ENCODE results near the gene APOL1. TPM values are rescaled to one million over a fixed set of nuclear protein-coding genes. Genes with fewer than 3 reads are reported as not detected.

The APOL1 gene
- total and polyA plus RNA-seq, 10 of the 15 experiments (the other 5 are each of a cell fraction or from before 2014, with no cell fraction given) = 9.0 to 42.0 (median 17.6) TPM

GRCh38 chr22:36239401-36240171 is 13.3 kb upstream of the APOL1 start, which contains the start of gene APOL2 (continued):
- TF ChIP-seq IRF5 (IDR thresholded peaks at IDR 0.05; ENCODE audit: borderline replicate concordance) (no peak), SREBF2 (IDR thresholded peaks at IDR 0.05; ENCODE audit: low read length) (no peak), RAD51 (IDR thresholded peaks at IDR 0.05) (peak; percentile 27; the same call in 1 of the 2 replicates), RB1 (IDR thresholded peaks at IDR 0.05; ENCODE audit: borderline replicate concordance) (no peak), SUZ12 (IDR thresholded peaks at IDR 0.05; ENCODE audit: unreplicated experiment) (no peak), CHD1 (IDR thresholded peaks at IDR 0.05; ENCODE audit: low read depth, low read length) (no peak), MTA3 (IDR thresholded peaks at IDR 0.05; ENCODE audit: borderline replicate concordance, low read length) (no peak), USF1 (IDR thresholded peaks at IDR 0.05; ENCODE audit: borderline replicate concordance, extremely low read length, insufficient read depth, low read depth, low read length) (no peak), NKRF (conservative IDR thresholded peaks at IDR 0.05) (no peak; the same call in 1 of the 2 replicates), CBX5 (IDR thresholded peaks at IDR 0.05; ENCODE audit: low read depth) (no peak), PAX5 (IDR thresholded peaks at IDR 0.05; ENCODE audit: borderline replicate concordance, low read depth, low read length) (peak; percentile 31; the same call in 1 of the 2 replicates), ZNF384 (IDR thresholded peaks at IDR 0.05; ENCODE audit: borderline replicate concordance, low read depth, low read length) (no peak), NR2F1 (conservative IDR thresholded peaks at IDR 0.05) (no peak), TCF3 (IDR thresholded peaks at IDR 0.05; ENCODE audit: borderline replicate concordance, insufficient read depth, low read depth, low read length) (peak; percentile 70; the same call in 1 of the 2 replicates), RFX5 (IDR thresholded peaks at IDR 0.05; ENCODE audit: low read depth, low read length) (peak; percentile 25; the same call in 1 of the 2 replicates), EGR1 (IDR thresholded peaks at IDR 0.05; ENCODE audit: borderline replicate concordance in 1 of 2, low read depth in 2 of 2, low read length in 2 of 2) (no peak), BACH1 (IDR thresholded peaks at IDR 0.05; ENCODE audit: borderline replicate concordance) (no peak)
- TF ChIP-seq, protein P1, sequence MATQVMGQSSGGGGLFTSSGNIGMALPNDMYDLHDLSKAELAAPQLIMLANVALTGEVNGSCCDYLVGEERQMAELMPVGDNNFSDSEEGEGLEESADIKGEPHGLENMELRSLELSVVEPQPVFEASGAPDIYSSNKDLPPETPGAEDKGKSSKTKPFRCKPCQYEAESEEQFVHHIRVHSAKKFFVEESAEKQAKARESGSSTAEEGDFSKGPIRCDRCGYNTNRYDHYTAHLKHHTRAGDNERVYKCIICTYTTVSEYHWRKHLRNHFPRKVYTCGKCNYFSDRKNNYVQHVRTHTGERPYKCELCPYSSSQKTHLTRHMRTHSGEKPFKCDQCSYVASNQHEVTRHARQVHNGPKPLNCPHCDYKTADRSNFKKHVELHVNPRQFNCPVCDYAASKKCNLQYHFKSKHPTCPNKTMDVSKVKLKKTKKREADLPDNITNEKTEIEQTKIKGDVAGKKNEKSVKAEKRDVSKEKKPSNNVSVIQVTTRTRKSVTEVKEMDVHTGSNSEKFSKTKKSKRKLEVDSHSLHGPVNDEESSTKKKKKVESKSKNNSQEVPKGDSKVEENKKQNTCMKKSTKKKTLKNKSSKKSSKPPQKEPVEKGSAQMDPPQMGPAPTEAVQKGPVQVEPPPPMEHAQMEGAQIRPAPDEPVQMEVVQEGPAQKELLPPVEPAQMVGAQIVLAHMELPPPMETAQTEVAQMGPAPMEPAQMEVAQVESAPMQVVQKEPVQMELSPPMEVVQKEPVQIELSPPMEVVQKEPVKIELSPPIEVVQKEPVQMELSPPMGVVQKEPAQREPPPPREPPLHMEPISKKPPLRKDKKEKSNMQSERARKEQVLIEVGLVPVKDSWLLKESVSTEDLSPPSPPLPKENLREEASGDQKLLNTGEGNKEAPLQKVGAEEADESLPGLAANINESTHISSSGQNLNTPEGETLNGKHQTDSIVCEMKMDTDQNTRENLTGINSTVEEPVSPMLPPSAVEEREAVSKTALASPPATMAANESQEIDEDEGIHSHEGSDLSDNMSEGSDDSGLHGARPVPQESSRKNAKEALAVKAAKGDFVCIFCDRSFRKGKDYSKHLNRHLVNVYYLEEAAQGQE (IDR thresholded peaks at IDR 0.05; ENCODE audit: low read depth, low read length) = no peak
- TF ChIP-seq, protein P2, sequence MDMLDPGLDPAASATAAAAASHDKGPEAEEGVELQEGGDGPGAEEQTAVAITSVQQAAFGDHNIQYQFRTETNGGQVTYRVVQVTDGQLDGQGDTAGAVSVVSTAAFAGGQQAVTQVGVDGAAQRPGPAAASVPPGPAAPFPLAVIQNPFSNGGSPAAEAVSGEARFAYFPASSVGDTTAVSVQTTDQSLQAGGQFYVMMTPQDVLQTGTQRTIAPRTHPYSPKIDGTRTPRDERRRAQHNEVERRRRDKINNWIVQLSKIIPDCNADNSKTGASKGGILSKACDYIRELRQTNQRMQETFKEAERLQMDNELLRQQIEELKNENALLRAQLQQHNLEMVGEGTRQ (IDR thresholded peaks at IDR 0.05; ENCODE audit: borderline replicate concordance, low read depth, low read length) = peak; percentile 2; the same call in 1 of the 2 replicates
